ENCODE results near the gene WFDC2.

Gene WFDC2

DNA sequence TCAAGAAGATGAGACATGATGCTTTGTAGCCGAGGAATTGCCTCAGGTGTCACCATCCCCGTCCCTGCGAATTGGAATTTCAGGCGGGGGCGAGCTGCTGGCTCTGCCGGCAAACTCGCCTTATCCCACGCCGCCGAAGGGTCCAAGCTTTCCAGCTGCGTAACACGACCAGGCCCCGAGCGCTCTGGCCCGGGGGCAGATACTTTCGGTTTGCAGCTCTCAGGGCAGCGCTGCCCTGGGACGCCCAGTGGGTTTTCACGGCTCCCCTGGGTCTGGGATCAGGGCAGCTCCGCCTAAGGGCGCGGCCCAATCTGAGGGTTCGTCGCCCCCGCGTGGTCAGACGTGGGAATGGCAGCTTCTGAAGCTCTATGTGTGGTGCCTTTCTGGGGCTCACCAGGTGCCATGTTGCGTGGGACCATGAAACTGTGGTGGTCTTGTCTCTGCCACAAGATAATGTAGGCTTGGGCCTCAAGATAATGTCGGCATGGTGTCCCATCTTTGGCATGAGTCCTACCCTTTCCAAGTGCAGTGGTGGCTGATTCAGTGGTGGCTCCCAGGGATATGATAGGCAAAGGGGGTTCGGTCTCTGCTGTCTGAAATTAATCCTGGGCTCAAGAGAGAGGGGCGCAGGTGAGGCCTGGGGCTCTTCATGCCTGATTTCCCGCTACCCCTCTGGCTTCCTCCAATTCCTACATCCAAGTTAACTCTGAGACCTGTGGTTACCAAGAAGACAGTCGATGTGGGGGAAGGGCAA is 32.6 kb upstream of the WFDC2 start:
- no peak overlapping the region for H3K27ac ChIP-seq (ENCODE audit: low read length)

DNA sequence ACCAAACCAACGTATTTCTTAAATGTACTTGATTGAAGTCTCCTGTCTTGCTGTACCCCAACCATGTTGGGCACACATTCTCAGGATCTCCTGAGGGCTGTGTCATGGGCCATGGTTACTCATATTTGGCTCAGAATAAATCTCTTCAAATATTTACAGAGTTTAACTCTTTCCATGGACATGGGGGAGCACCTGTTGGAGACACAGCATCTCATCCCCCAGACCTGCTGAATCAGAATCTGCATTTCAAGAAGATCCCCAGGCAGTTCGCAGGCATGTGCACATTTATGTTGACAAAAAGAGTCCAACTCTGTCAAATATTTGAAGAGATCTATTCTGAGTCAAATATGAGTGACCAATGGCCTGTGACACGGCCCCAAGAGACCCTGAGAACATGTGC is 29.1 kb upstream of the WFDC2 start:
- H3K4me1 ChIP-seq (ENCODE audit: insufficient read depth, low read length) = peaks cover 4% of the 10 kb centered on the region; the same call in 1 of the 2 replicates
- H3K36me3 ChIP-seq (ENCODE audit: insufficient read depth, low read depth, low read length) = no peaks in the 10 kb centered on the region
- H3K9ac ChIP-seq (ENCODE audit: low read depth, low read length) = no peak overlapping the region
- no peak overlapping the region for H3K27ac ChIP-seq (ENCODE audit: low read length)
- H3K27me3 ChIP-seq (ENCODE audit: insufficient read depth, low read length) = peaks cover 9% of the 10 kb centered on the region
- H3K9me3 ChIP-seq (ENCODE audit: insufficient read depth, low read depth, low read length) = no peaks in the 10 kb centered on the region
- H3K4me3 ChIP-seq (ENCODE audit: low read length) = no peak overlapping the region

More for the DNA sequence above, 32.6 kb upstream of the WFDC2 start:
- Histone ChIP-seq H3K9ac (ENCODE audit: low read depth, low read length) (peak overlapping the region; percentile 71), H3K36me3 (ENCODE audit: insufficient read depth, low read depth, low read length) (no peaks in the 10 kb centered on the region), H3K4me3 (ENCODE audit: low read length) (peak overlapping the region; percentile 70), H3K9me3 (ENCODE audit: insufficient read depth, low read depth, low read length) (no peaks in the 10 kb centered on the region), H3K27me3 (ENCODE audit: insufficient read depth, low read length) (peaks cover 9% of the 10 kb centered on the region), H3K4me1 (ENCODE audit: insufficient read depth, low read length) (peaks cover 9% of the 10 kb centered on the region; the same call in 1 of the 2 replicates)

DNA sequence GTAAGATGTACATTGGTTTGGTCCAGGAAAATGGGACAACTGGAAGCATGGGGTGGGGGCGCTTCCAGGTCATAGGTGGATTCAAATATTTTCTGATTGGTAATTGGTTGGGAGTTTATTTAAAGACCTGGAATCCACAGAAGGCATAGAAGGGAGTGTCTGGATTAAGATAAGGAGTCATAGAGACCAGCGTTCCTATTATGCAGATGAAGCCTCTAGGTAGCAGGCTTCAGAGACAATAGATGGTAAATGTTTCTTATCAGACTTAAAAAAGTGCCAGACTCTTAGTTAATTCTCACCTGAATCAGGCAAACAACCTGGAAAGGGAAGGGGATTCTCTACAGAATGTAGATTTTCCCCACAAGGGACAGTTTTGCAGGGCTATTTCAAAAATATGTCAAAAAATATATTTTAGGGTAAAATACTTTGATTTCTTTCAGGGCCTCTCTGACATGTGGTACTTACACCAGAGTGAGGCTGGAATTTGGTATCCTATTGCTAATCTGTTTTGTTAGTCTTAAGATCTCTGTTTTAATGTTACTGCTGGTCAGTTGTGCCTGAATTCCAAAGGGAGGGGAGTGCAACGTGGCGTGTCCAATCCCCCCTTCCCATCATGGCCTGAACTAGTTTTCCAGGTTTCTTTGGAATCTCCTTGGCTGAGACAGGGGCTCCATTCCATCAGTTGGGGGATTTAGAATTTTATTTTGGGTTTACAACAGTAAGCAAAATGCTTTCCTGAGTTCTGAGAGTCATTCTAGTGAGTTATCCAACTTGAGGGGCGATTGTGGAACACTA is 28.5 kb upstream of the WFDC2 start:
- no peaks in the 10 kb centered on the region for H3K9me3 ChIP-seq (ENCODE audit: insufficient read depth, low read depth, low read length)
- no peak overlapping the region for H3K27ac ChIP-seq (ENCODE audit: low read length)
- no peaks in the 10 kb centered on the region for H3K36me3 ChIP-seq (ENCODE audit: insufficient read depth, low read depth, low read length)
- no peak overlapping the region for H3K4me3 ChIP-seq (ENCODE audit: low read length)
- H3K27me3 ChIP-seq (ENCODE audit: insufficient read depth, low read length) = peaks cover 4% of the 10 kb centered on the region; the same call in 1 of the 2 replicates
- peaks cover 4% of the 10 kb centered on the region; the same call in 1 of the 2 replicates for H3K4me1 ChIP-seq (ENCODE audit: insufficient read depth, low read length)
- H3K9ac ChIP-seq (ENCODE audit: low read depth, low read length) = no peak overlapping the region

DNA sequence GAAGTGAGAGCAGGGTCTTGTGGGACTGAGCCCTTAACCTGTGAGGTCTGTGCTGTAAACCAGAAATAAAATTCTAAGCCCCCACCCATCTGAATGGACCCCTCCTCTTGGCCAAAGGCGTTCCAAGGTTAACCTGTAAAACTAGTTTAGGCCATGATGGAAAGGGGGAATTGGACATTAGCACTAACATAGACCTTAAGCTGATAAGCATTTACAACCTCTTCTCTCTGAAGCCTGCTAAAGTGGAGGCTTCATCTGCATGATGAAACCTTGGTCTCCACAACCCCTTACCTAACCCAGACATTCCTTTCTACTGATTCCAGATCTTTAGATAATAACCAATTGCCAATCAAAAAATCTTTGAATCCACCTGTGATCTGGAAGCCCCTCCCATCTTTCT is 27.8 kb upstream of the WFDC2 start:
- Histone ChIP-seq H3K4me3 (ENCODE audit: low read length) (no peak overlapping the region), H3K9me3 (ENCODE audit: insufficient read depth, low read depth, low read length) (no peaks in the 10 kb centered on the region), H3K4me1 (ENCODE audit: insufficient read depth, low read length) (peaks cover 4% of the 10 kb centered on the region; the same call in 1 of the 2 replicates), H3K27ac (ENCODE audit: low read length) (no peak overlapping the region), H3K36me3 (ENCODE audit: insufficient read depth, low read depth, low read length) (no peaks in the 10 kb centered on the region), H3K9ac (ENCODE audit: low read depth, low read length) (no peak overlapping the region), H3K27me3 (ENCODE audit: insufficient read depth, low read length) (no peaks in the 10 kb centered on the region)

DNA sequence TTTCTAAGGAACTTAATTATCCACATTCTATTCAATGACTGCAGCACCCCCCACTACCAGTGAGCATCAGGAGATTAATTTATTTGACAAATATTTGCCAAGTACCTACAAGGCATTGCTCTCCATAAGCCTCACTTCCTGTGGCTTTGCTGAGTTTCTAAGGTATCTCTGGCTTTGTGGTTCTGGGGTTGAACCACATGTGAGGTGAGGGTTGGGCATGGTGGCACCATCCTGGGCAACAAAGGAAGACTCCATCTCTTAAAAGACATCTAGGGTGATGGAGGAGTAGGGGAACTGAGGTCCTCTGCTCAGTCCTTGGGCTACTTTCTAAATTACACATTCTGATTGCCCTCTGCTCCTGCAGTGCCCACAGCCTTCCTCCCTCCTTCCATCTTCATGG is 25.5 kb upstream of the WFDC2 start:
- H3K9me3 ChIP-seq (ENCODE audit: insufficient read depth, low read depth, low read length) = no peaks in the 10 kb centered on the region
- peaks cover 4% of the 10 kb centered on the region; the same call in 1 of the 2 replicates for H3K4me1 ChIP-seq (ENCODE audit: insufficient read depth, low read length)
- no peak overlapping the region for H3K9ac ChIP-seq (ENCODE audit: low read depth, low read length)
- H3K27me3 ChIP-seq (ENCODE audit: insufficient read depth, low read length) = no peaks in the 10 kb centered on the region
- H3K36me3 ChIP-seq (ENCODE audit: insufficient read depth, low read depth, low read length) = no peaks in the 10 kb centered on the region
- no peak overlapping the region for H3K27ac ChIP-seq (ENCODE audit: low read length)
- H3K4me3 ChIP-seq (ENCODE audit: low read length) = no peak overlapping the region

DNA sequence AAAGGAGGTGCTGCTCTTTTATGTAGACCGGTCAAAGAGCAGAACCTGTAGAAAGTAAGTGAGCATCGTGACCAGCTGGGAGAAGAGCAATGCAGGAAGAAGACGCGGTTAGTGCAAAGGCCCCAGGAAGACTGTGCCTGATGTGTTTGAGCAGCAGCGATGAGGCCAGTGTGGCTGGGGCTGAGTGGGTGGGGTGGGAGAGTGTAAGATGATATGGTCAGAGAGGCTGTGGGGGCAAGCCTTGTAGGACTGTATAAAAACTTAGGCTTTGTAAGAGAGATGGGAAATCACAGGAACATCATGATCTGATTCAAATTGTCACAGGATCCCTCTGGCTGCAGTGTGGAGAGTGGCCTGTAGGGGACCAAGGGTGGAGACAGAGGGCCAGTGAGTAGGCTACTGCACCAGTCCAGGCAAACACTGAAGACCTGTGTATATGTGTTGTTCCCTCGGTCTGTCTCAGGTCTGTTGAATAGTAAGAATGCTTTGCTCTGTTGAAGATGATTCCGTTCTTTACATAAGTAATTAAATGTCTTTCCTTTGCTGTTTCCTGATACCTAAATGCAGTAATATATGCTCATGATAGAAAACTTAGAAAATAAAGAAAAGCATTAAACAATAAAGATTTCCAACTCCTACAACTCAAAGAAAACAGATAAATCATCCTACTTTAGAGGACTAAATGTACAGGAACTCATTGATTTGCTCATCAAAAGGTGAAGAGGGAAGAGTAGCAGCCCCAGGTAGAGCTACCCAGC is 23.6 kb upstream of the WFDC2 start:
- no peak overlapping the region for H3K27ac ChIP-seq (ENCODE audit: low read length)
- H3K4me1 ChIP-seq (ENCODE audit: insufficient read depth, low read length) = peaks cover 3% of the 10 kb centered on the region; the same call in 1 of the 2 replicates
- no peaks in the 10 kb centered on the region for H3K36me3 ChIP-seq (ENCODE audit: insufficient read depth, low read depth, low read length)
- no peaks in the 10 kb centered on the region for H3K27me3 ChIP-seq (ENCODE audit: insufficient read depth, low read length)
- H3K4me3 ChIP-seq (ENCODE audit: low read length) = no peak overlapping the region
- no peaks in the 10 kb centered on the region for H3K9me3 ChIP-seq (ENCODE audit: insufficient read depth, low read depth, low read length)
- no peak overlapping the region for H3K9ac ChIP-seq (ENCODE audit: low read depth, low read length)

DNA sequence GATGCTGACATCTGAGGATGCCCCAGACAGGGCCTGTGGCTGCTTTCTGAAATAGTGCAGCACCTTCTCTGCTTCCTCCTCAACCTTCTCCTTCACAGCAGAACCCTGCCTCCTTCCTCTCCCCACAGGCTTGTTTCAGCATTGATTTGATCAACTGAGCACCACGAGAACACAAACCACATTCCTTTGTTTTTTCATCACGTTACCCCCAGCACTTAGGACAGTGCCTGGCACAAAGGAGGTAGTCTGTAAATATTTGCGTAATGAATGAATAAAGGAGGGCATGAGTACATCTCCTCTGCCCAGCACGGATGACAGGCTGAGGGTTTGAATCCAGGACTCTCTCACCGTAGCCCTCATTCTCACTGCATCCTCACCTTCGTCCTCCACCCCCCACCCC is 21.3 kb upstream of the WFDC2 start:
- Histone ChIP-seq H3K9ac (ENCODE audit: low read depth, low read length) (no peak overlapping the region), H3K36me3 (ENCODE audit: insufficient read depth, low read depth, low read length) (no peaks in the 10 kb centered on the region), H3K4me1 (ENCODE audit: insufficient read depth, low read length) (no peaks in the 10 kb centered on the region), H3K27me3 (ENCODE audit: insufficient read depth, low read length) (no peaks in the 10 kb centered on the region), H3K9me3 (ENCODE audit: insufficient read depth, low read depth, low read length) (no peaks in the 10 kb centered on the region), H3K4me3 (ENCODE audit: low read length) (no peak overlapping the region), H3K27ac (ENCODE audit: low read length) (no peak overlapping the region)

- H3K9me3 ChIP-seq (ENCODE audit: insufficient read depth, low read depth, low read length) = no peaks in the 10 kb centered on the region
- 0 out of 2 replicates have a peak, but pooled peaks cover 5% of the 10 kb centered on the region for H3K27me3 ChIP-seq (ENCODE audit: insufficient read depth, low read length)
- H3K4me1 ChIP-seq (ENCODE audit: insufficient read depth, low read length) = no peaks in the 10 kb centered on the region
- H3K4me3 ChIP-seq (ENCODE audit: low read length) = no peak overlapping the region
- H3K36me3 ChIP-seq (ENCODE audit: insufficient read depth, low read depth, low read length) = no peaks in the 10 kb centered on the region
- peak overlapping the region; percentile 6; the same call in 1 of the 2 replicates for H3K9ac ChIP-seq (ENCODE audit: low read depth, low read length)
- no peak overlapping the region for H3K27ac ChIP-seq (ENCODE audit: low read length)
Measured at GRCh38 chr20:45449528-45449927, 20.0 kb upstream of the WFDC2 start.

GRCh38 chr20:45450097-45450818 is 19.3 kb upstream of the WFDC2 start:
- no peak overlapping the region for H3K27ac ChIP-seq (ENCODE audit: low read length)
- no peaks in the 10 kb centered on the region for H3K4me1 ChIP-seq (ENCODE audit: insufficient read depth, low read length)
- 0 out of 2 replicates have a peak, but pooled peaks cover 5% of the 10 kb centered on the region for H3K27me3 ChIP-seq (ENCODE audit: insufficient read depth, low read length)
- H3K36me3 ChIP-seq (ENCODE audit: insufficient read depth, low read depth, low read length) = no peaks in the 10 kb centered on the region
- H3K4me3 ChIP-seq (ENCODE audit: low read length) = no peak overlapping the region
- H3K9ac ChIP-seq (ENCODE audit: low read depth, low read length) = peak overlapping the region; percentile 6; the same call in 1 of the 2 replicates
- H3K9me3 ChIP-seq (ENCODE audit: insufficient read depth, low read depth, low read length) = no peaks in the 10 kb centered on the region

GRCh38 chr20:45452238-45452637 is 17.3 kb upstream of the WFDC2 start:
- Histone ChIP-seq H3K4me3 (ENCODE audit: low read length) (no peak overlapping the region), H3K27ac (ENCODE audit: low read length) (no peak overlapping the region)

More at GRCh38 chr20:45452238-45452637, 17.3 kb upstream of the WFDC2 start:
- Histone ChIP-seq H3K9ac (ENCODE audit: low read depth, low read length) (no peak overlapping the region), H3K27me3 (ENCODE audit: insufficient read depth, low read length) (0 out of 2 replicates have a peak, but pooled peaks cover 5% of the 10 kb centered on the region), H3K4me1 (ENCODE audit: insufficient read depth, low read length) (no peaks in the 10 kb centered on the region), H3K36me3 (ENCODE audit: insufficient read depth, low read depth, low read length) (no peaks in the 10 kb centered on the region), H3K9me3 (ENCODE audit: insufficient read depth, low read depth, low read length) (no peaks in the 10 kb centered on the region)
